Measurements from ENCODE around the gene CENPT.

Gene CENPT

GRCh38 chr16:67834242-67834614 lies 13.3 kb downstream of the CENPT start:
- H3K9me3 ChIP-seq (ENCODE audit: insufficient read depth, low read length), result no peaks in the 10 kb centered on the region
- H3K4me2 ChIP-seq (ENCODE audit: low read depth, low read length, poor library complexity, severe bottlenecking), result peak overlapping the region; percentile 90
- no peak overlapping the region for H3K27ac ChIP-seq (ENCODE audit: low read depth, low read length)
- H3K36me3 ChIP-seq (ENCODE audit: low read length), result no peaks in the 10 kb centered on the region
- H2AFZ ChIP-seq (ENCODE audit: low read depth, low read length, severe bottlenecking), result peak overlapping the region; percentile 98
- H4K20me1 ChIP-seq (ENCODE audit: low read depth, low read length), result no peaks in the 10 kb centered on the region
- H3K79me2 ChIP-seq (ENCODE audit: insufficient read depth, low read length), result peaks cover 9% of the 10 kb centered on the region; the same call in 1 of the 2 replicates
- H3K9me2 ChIP-seq (replicated peaks; ENCODE audit: insufficient read depth, low read length), result no peaks in the 10 kb centered on the region
- no peaks in the 10 kb centered on the region for H3K27me3 ChIP-seq (ENCODE audit: low read length)
- peak overlapping the region; percentile 64 for H3K4me3 ChIP-seq (ENCODE audit: insufficient read depth, low read length, poor library complexity, severe bottlenecking)
- peak overlapping the region; percentile 77 for H3K9ac ChIP-seq (ENCODE audit: low read length)
- H3F3A ChIP-seq (ENCODE audit: insufficient read depth), result no peaks in the 10 kb centered on the region
- TF ChIP-seq EZH2phosphoT487 (conservative IDR thresholded peaks at IDR 0.05; ENCODE audit: low read length) (no peak), CTCF (IDR thresholded peaks at IDR 0.05; ENCODE audit: insufficient read depth, low read length, poor library complexity, severe bottlenecking) (no peak)

GRCh38 chr16:67833415-67834241 lies 13.9 kb downstream of the CENPT start:
- peak overlapping the region; percentile 98 for H2AFZ ChIP-seq (ENCODE audit: low read depth, low read length, severe bottlenecking)
- H3K27me3 ChIP-seq (ENCODE audit: low read length), result no peaks in the 10 kb centered on the region
- peak overlapping the region; percentile 90 for H3K4me2 ChIP-seq (ENCODE audit: low read depth, low read length, poor library complexity, severe bottlenecking)
- no peak for TF ChIP-seq EZH2phosphoT487 (conservative IDR thresholded peaks at IDR 0.05; ENCODE audit: low read length)
- TF ChIP-seq CTCF (IDR thresholded peaks at IDR 0.05; ENCODE audit: insufficient read depth, low read length, poor library complexity, severe bottlenecking), result no peak
- no peaks in the 10 kb centered on the region for H3K9me2 ChIP-seq (replicated peaks; ENCODE audit: insufficient read depth, low read length)
- no peaks in the 10 kb centered on the region for H3K9me3 ChIP-seq (ENCODE audit: insufficient read depth, low read length)
- no peaks in the 10 kb centered on the region for H3K36me3 ChIP-seq (ENCODE audit: low read length)
- H3K27ac ChIP-seq (ENCODE audit: low read depth, low read length), result no peak overlapping the region
- peak overlapping the region; percentile 77 for H3K9ac ChIP-seq (ENCODE audit: low read length)
- no peaks in the 10 kb centered on the region for H3F3A ChIP-seq (ENCODE audit: insufficient read depth)
- H4K20me1 ChIP-seq (ENCODE audit: low read depth, low read length), result no peaks in the 10 kb centered on the region
- H3K79me2 ChIP-seq (ENCODE audit: insufficient read depth, low read length), result peaks cover 9% of the 10 kb centered on the region; the same call in 1 of the 2 replicates
- H3K4me3 ChIP-seq (ENCODE audit: insufficient read depth, low read length, poor library complexity, severe bottlenecking), result peak overlapping the region; percentile 64

GRCh38 chr16:67833030-67833414 lies 14.5 kb downstream of the CENPT start:
- H3K4me3 ChIP-seq (ENCODE audit: insufficient read depth, low read length, poor library complexity, severe bottlenecking), result peak overlapping the region; percentile 64
- peaks cover 9% of the 10 kb centered on the region; the same call in 1 of the 2 replicates for H3K79me2 ChIP-seq (ENCODE audit: insufficient read depth, low read length)
- no peaks in the 10 kb centered on the region for H3K9me2 ChIP-seq (replicated peaks; ENCODE audit: insufficient read depth, low read length)
- peak overlapping the region; percentile 77 for H3K9ac ChIP-seq (ENCODE audit: low read length)
- H3K27ac ChIP-seq (ENCODE audit: low read depth, low read length), result no peak overlapping the region
- peak overlapping the region; percentile 90 for H3K4me2 ChIP-seq (ENCODE audit: low read depth, low read length, poor library complexity, severe bottlenecking)
- H3F3A ChIP-seq (ENCODE audit: insufficient read depth), result no peaks in the 10 kb centered on the region
- TF ChIP-seq EZH2phosphoT487 (conservative IDR thresholded peaks at IDR 0.05; ENCODE audit: low read length) (no peak), CTCF (IDR thresholded peaks at IDR 0.05; ENCODE audit: insufficient read depth, low read length, poor library complexity, severe bottlenecking) (no peak)
- H3K27me3 ChIP-seq (ENCODE audit: low read length), result no peaks in the 10 kb centered on the region
- no peaks in the 10 kb centered on the region for H3K9me3 ChIP-seq (ENCODE audit: insufficient read depth, low read length)
- no peaks in the 10 kb centered on the region for H4K20me1 ChIP-seq (ENCODE audit: low read depth, low read length)
- H2AFZ ChIP-seq (ENCODE audit: low read depth, low read length, severe bottlenecking), result peak overlapping the region; percentile 98
- H3K36me3 ChIP-seq (ENCODE audit: low read length), result no peaks in the 10 kb centered on the region
